NCI-H524 treated with DMSO at 0.1 percent for 48 hours (cell line): ENCODE data around the gene C19orf53.

ENCODE experiments used
- DNase-seq: peaks from one replicate; lab custom pipeline; 2025; lab: John Stamatoyannopoulos, UW

The C19orf53 gene

DNA sequence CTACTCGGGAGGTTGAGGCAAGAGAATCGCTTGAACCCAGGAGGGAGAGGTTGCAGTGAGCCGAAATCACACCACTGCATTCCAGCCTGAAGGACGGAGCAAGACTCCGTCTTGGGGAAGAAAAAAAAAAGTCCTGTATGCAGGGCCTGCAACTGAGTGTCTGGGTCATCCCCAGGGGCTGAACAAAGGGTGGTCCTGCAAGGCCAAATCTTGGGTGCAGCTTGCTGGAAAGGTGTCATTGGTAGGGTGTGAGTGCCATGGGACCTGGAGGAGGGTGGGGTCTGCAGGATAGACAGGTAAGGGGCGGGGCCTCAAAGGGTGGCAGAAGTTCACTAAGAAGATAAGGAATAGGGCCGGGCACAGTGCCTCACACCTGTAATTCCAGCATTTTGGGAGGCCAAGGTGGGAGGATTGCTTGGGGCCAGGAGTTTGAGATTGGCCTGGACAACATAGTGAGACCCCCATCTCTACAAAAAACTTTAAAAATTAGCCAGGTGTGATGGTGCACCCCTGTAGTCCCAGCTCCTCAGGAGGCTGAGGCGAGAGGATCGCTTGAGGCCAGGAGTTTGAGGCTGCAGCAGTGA, 52.5 kb downstream of the C19orf53 start:
- DNase-seq = no peak

DNA sequence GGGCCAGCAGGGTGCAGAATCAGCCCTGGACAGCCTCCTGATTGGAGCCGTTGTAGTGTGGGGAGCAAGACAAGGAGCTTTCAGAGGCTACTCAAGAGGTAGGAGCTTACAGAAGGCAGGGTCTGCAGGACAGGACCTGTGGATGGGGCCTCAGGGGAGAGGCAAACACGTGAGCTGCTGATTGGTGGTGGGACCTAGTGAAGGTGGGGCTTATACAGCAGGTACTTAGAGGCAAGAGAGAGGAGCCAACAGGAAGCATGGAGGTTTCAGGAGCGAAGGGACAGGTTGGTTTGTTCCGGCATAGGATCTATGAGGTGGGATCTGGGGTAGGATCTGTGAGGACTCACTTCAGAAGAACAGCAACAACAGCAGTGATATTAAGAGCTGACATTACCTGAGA, 53.4 kb downstream of the C19orf53 start:
- DNase-seq = no peak
